ENCODE measurements around the gene PVALEF. TPM values are rescaled to one million over a fixed set of nuclear protein-coding genes. Genes with fewer than 3 reads are reported as not detected.

Gene PVALEF
- total and polyA plus RNA-seq, 9 donors: not detected

GRCh38 chr17:81124377-81124776, 40.9 kb upstream of the PVALEF start:
- Histone ChIP-seq H3K27me3 (no peaks in the 10 kb centered on the region), H3K36me3 (no peaks in the 10 kb centered on the region), H3K27ac (no peak overlapping the region), H3K9me3 (no peaks in the 10 kb centered on the region), H3K4me3 (no peak overlapping the region), H3K4me1 (ENCODE audit: insufficient read depth) (peaks cover 2% of the 10 kb centered on the region)
- 82 to 92% (median 90%) methylated on average over 14 to 18 of the region's 18 CpGs for WGBS, 3 donors
- TF ChIP-seq POLR2A (IDR thresholded peaks at IDR 0.05) (no peak), EP300 (IDR thresholded peaks at IDR 0.05) (no peak)
- intact Hi-C loops (cut with DNase I): no loop called here
- DNase-seq: no peak

GRCh38 chr17:81125573-81126081, 39.7 kb upstream of the PVALEF start:
- WGBS, 3 donors: 64 to 72% (median 66%) methylated on average over 10 to 14 of the region's 14 CpGs
- TF ChIP-seq CTCF (IDR thresholded peaks at IDR 0.05) (no peak), EP300 (IDR thresholded peaks at IDR 0.05) (no peak), POLR2A (IDR thresholded peaks at IDR 0.05) (no peak)

GRCh38 chr17:81126281-81127132, 38.8 kb upstream of the PVALEF start:
- Histone ChIP-seq H3K27ac (no peak overlapping the region), H3K9me3 (no peaks in the 10 kb centered on the region), H3K4me3 (no peak overlapping the region), H3K27me3 (no peaks in the 10 kb centered on the region), H3K4me1 (ENCODE audit: insufficient read depth) (no peaks in the 10 kb centered on the region), H3K36me3 (no peaks in the 10 kb centered on the region)
- 45 to 62% (median 60%) methylated on average over 25 to 34 of the region's 34 CpGs for WGBS, 3 donors
- intact Hi-C loops (cut with DNase I): no loop called here
- TF ChIP-seq EP300 (IDR thresholded peaks at IDR 0.05) (no peak), CTCF (IDR thresholded peaks at IDR 0.05) (no peak), POLR2A (IDR thresholded peaks at IDR 0.05) (no peak)
- no peak for DNase-seq

More at GRCh38 chr17:81125573-81126081, 39.7 kb upstream of the PVALEF start:
- DNase-seq: no peak
- Histone ChIP-seq H3K4me3 (no peak overlapping the region), H3K27me3 (no peaks in the 10 kb centered on the region), H3K27ac (no peak overlapping the region), H3K9me3 (no peaks in the 10 kb centered on the region), H3K4me1 (ENCODE audit: insufficient read depth) (no peaks in the 10 kb centered on the region), H3K36me3 (no peaks in the 10 kb centered on the region)
- intact Hi-C loops (cut with DNase I): no loop called here

GRCh38 chr17:81127133-81127455, 38.2 kb upstream of the PVALEF start:
- Histone ChIP-seq H3K4me1 (ENCODE audit: insufficient read depth) (no peaks in the 10 kb centered on the region), H3K9me3 (no peaks in the 10 kb centered on the region), H3K4me3 (no peak overlapping the region), H3K27me3 (no peaks in the 10 kb centered on the region), H3K36me3 (no peaks in the 10 kb centered on the region), H3K27ac (no peak overlapping the region)
- no peak for DNase-seq
- 36 to 57% (median 50%) methylated on average over 4 to 5 of the region's 5 CpGs for WGBS, 3 donors
- TF ChIP-seq POLR2A (IDR thresholded peaks at IDR 0.05): no peak
- no peak for TF ChIP-seq CTCF (IDR thresholded peaks at IDR 0.05)
- TF ChIP-seq EP300 (IDR thresholded peaks at IDR 0.05): no peak
- intact Hi-C loops (cut with DNase I): no loop called here
